Measurements from ENCODE around the gene PXDC1.

The PXDC1 gene

GRCh38 chr6:3793545-3793944, 42.0 kb upstream of the PXDC1 start:
- peak overlapping the region; percentile 45 for H3K4me2 ChIP-seq
- H3K4me1 ChIP-seq = peaks cover 32% of the 10 kb centered on the region
- H3K9ac ChIP-seq = no peak overlapping the region
- H3K27ac ChIP-seq = no peak overlapping the region
- TF ChIP-seq Cebpa-rat (IDR thresholded peaks at IDR 0.05) = no peak
- no peaks in the 10 kb centered on the region for H3K27me3 ChIP-seq
- no peak overlapping the region for H3K4me3 ChIP-seq
- H4K20me1 ChIP-seq = no peaks in the 10 kb centered on the region
- H3K36me3 ChIP-seq = no peaks in the 10 kb centered on the region
- no peaks in the 10 kb centered on the region for H3K9me3 ChIP-seq

GRCh38 chr6:3791526-3792203, 40.2 kb upstream of the PXDC1 start:
- H3K9me3 ChIP-seq = no peaks in the 10 kb centered on the region
- no peak overlapping the region for H3K4me2 ChIP-seq
- no peak overlapping the region for H3K4me3 ChIP-seq
- H3K36me3 ChIP-seq = no peaks in the 10 kb centered on the region
- no peak overlapping the region for H3K27ac ChIP-seq
- TF ChIP-seq Cebpa-rat (IDR thresholded peaks at IDR 0.05) = no peak
- H3K4me1 ChIP-seq = peaks cover 16% of the 10 kb centered on the region
- no peaks in the 10 kb centered on the region for H4K20me1 ChIP-seq
- H3K9ac ChIP-seq = no peak overlapping the region
- no peaks in the 10 kb centered on the region for H3K27me3 ChIP-seq

GRCh38 chr6:3789896-3790558, 38.5 kb upstream of the PXDC1 start:
- no peaks in the 10 kb centered on the region for H3K27me3 ChIP-seq
- H3K9me3 ChIP-seq = no peaks in the 10 kb centered on the region
- H3K36me3 ChIP-seq = no peaks in the 10 kb centered on the region
- H3K9ac ChIP-seq = no peak overlapping the region
- no peak overlapping the region for H3K27ac ChIP-seq
- H4K20me1 ChIP-seq = no peaks in the 10 kb centered on the region
- TF ChIP-seq Cebpa-rat (IDR thresholded peaks at IDR 0.05) = no peak
- H3K4me3 ChIP-seq = no peak overlapping the region
- peaks cover 12% of the 10 kb centered on the region for H3K4me1 ChIP-seq
- no peak overlapping the region for H3K4me2 ChIP-seq

GRCh38 chr6:3789018-3789895, 37.7 kb upstream of the PXDC1 start:
- no peaks in the 10 kb centered on the region for H3K36me3 ChIP-seq
- no peak for TF ChIP-seq Cebpa-rat (IDR thresholded peaks at IDR 0.05)
- no peak overlapping the region for H3K4me2 ChIP-seq
- H3K27ac ChIP-seq = no peak overlapping the region
- H3K9me3 ChIP-seq = no peaks in the 10 kb centered on the region
- H3K4me1 ChIP-seq = peaks cover 9% of the 10 kb centered on the region
- H3K9ac ChIP-seq = no peak overlapping the region
- H3K27me3 ChIP-seq = no peaks in the 10 kb centered on the region
- no peak overlapping the region for H3K4me3 ChIP-seq
- no peaks in the 10 kb centered on the region for H4K20me1 ChIP-seq

GRCh38 chr6:3788408-3789017, 37.0 kb upstream of the PXDC1 start:
- no peaks in the 10 kb centered on the region for H3K27me3 ChIP-seq
- no peak overlapping the region for H3K27ac ChIP-seq
- H4K20me1 ChIP-seq = no peaks in the 10 kb centered on the region
- no peak overlapping the region for H3K4me2 ChIP-seq
- no peak overlapping the region for H3K4me3 ChIP-seq
- no peak overlapping the region for H3K9ac ChIP-seq
- peaks cover 1% of the 10 kb centered on the region; the same call in 1 of the 2 replicates for H3K4me1 ChIP-seq
- H3K36me3 ChIP-seq = no peaks in the 10 kb centered on the region
- no peak for TF ChIP-seq Cebpa-rat (IDR thresholded peaks at IDR 0.05)
- H3K9me3 ChIP-seq = no peaks in the 10 kb centered on the region

GRCh38 chr6:3786141-3786540, 34.6 kb upstream of the PXDC1 start:
- H3K27me3 ChIP-seq = no peaks in the 10 kb centered on the region
- no peak for TF ChIP-seq Cebpa-rat (IDR thresholded peaks at IDR 0.05)
- no peaks in the 10 kb centered on the region for H4K20me1 ChIP-seq
- H3K9ac ChIP-seq = no peak overlapping the region
- H3K4me3 ChIP-seq = no peak overlapping the region
- no peaks in the 10 kb centered on the region for H3K9me3 ChIP-seq
- H3K27ac ChIP-seq = no peak overlapping the region
- no peaks in the 10 kb centered on the region for H3K4me1 ChIP-seq
- H3K4me2 ChIP-seq = no peak overlapping the region
- H3K36me3 ChIP-seq = no peaks in the 10 kb centered on the region

- H3K27me3 ChIP-seq = no peaks in the 10 kb centered on the region
- no peaks in the 10 kb centered on the region for H3K4me1 ChIP-seq
- H3K27ac ChIP-seq = no peak overlapping the region
- H3K4me2 ChIP-seq = no peak overlapping the region
- no peak overlapping the region for H3K4me3 ChIP-seq
- H3K36me3 ChIP-seq = no peaks in the 10 kb centered on the region
- H4K20me1 ChIP-seq = no peaks in the 10 kb centered on the region
- no peak overlapping the region for H3K9ac ChIP-seq
- H3K9me3 ChIP-seq = no peaks in the 10 kb centered on the region
- TF ChIP-seq Cebpa-rat (IDR thresholded peaks at IDR 0.05) = no peak
Observed at GRCh38 chr6:3785745-3786098, 34.2 kb upstream of the PXDC1 start.

GRCh38 chr6:3784885-3785744, 33.6 kb upstream of the PXDC1 start:
- Histone ChIP-seq H3K27me3 (no peaks in the 10 kb centered on the region), H3K9me3 (no peaks in the 10 kb centered on the region), H3K27ac (no peak overlapping the region), H4K20me1 (no peaks in the 10 kb centered on the region), H3K36me3 (no peaks in the 10 kb centered on the region), H3K4me3 (no peak overlapping the region), H3K9ac (no peak overlapping the region), H3K4me1 (no peaks in the 10 kb centered on the region), H3K4me2 (no peak overlapping the region)
- no peak for TF ChIP-seq Cebpa-rat (IDR thresholded peaks at IDR 0.05)

- no peak overlapping the region for H3K9ac ChIP-seq
- no peaks in the 10 kb centered on the region for H3K9me3 ChIP-seq
- H3K4me2 ChIP-seq = no peak overlapping the region
- no peaks in the 10 kb centered on the region for H3K4me1 ChIP-seq
- no peaks in the 10 kb centered on the region for H4K20me1 ChIP-seq
- H3K36me3 ChIP-seq = no peaks in the 10 kb centered on the region
- H3K27me3 ChIP-seq = no peaks in the 10 kb centered on the region
- TF ChIP-seq Cebpa-rat (IDR thresholded peaks at IDR 0.05) = no peak
- no peak overlapping the region for H3K4me3 ChIP-seq
- no peak overlapping the region for H3K27ac ChIP-seq
Observed at GRCh38 chr6:3784423-3784822, 32.9 kb upstream of the PXDC1 start.

Data from BLaER1 (cell line).